ENCODE measurements around the gene FBRSL1.
A peak's percentile ranks its signal among the peaks of the same experiment; 100 is the strongest.

The FBRSL1 gene

DNA sequence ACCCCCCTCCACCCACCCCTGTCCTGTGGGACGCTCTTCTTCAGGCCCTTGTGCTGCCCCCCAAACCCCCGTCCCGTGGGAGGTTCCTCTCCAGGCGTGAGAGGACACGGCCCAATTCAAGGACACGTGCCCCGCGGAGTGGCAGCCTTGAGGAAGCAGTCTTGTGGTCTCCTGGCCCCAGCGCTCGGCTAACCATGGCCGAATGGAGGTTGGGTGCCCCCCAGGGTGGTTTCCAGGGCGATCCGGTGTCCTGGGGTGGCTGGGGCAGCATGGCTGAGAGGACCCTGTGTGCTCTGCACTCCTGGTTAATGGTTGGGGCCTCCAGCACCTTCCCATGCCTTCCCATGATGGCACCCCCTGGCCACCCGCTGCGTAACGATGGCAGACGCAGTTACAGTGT, 66.8 kb downstream of the FBRSL1 start:
- H3K4me3 ChIP-seq (ENCODE audit: low read depth, low read length) = no peak overlapping the region
- TF ChIP-seq, protein P1, sequence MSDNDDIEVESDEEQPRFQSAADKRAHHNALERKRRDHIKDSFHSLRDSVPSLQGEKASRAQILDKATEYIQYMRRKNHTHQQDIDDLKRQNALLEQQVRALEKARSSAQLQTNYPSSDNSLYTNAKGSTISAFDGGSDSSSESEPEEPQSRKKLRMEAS (IDR thresholded peaks at IDR 0.05; ENCODE audit: low read depth, low read length) = no peak
- TF ChIP-seq POLR2A (IDR thresholded peaks at IDR 0.05; ENCODE audit: extremely low read depth, insufficient read length) (no peak), MYC (IDR thresholded peaks at IDR 0.05; ENCODE audit: low read depth, low read length) (no peak)
- TF ChIP-seq, protein P2, sequence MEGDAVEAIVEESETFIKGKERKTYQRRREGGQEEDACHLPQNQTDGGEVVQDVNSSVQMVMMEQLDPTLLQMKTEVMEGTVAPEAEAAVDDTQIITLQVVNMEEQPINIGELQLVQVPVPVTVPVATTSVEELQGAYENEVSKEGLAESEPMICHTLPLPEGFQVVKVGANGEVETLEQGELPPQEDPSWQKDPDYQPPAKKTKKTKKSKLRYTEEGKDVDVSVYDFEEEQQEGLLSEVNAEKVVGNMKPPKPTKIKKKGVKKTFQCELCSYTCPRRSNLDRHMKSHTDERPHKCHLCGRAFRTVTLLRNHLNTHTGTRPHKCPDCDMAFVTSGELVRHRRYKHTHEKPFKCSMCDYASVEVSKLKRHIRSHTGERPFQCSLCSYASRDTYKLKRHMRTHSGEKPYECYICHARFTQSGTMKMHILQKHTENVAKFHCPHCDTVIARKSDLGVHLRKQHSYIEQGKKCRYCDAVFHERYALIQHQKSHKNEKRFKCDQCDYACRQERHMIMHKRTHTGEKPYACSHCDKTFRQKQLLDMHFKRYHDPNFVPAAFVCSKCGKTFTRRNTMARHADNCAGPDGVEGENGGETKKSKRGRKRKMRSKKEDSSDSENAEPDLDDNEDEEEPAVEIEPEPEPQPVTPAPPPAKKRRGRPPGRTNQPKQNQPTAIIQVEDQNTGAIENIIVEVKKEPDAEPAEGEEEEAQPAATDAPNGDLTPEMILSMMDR (IDR thresholded peaks at IDR 0.05; ENCODE audit: low read depth, low read length) = no peak
- no peak for DNase-seq (ENCODE audit: low read depth)

DNA sequence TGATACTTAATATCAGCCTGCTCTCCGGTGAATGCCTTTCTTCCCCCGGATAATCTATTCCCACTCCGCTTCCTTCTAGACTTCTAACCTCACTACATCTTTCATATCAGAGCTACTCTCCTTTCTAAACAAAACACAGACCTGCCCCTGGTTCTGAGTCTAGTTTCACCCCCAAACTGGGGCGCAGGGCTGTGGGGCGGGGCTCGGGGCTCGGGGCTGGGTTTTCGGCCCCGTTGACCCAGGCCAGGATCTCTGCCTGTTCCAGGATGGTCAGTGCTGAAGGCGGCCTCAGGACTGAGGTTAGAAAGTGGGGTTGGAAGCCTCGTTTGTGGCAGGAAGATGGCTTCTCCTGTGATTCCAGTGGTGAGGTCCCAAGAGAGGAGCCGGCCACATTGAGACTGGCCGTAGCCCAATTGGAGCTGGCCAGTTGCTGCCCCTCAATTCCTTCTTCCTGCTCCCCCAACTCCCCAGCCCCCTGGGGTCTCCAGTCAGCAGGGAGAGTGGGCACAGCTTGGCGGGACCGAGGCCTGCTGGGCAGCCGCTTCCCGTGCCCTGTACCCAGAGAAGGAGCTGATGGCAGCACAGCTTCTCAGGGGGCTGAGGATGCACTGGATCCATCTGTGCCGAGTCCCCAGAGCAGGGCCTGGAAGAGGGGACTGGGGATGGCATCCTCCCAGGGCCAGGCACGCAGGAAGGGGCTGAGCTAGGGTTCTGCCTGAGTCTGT, 67.5 kb downstream of the FBRSL1 start:
- no peak overlapping the region for H3K4me3 ChIP-seq (ENCODE audit: low read depth, low read length)
- no peak for DNase-seq (ENCODE audit: low read depth)
- no peak for TF ChIP-seq POLR2A (IDR thresholded peaks at IDR 0.05; ENCODE audit: extremely low read depth, insufficient read length)
- TF ChIP-seq, protein P2 (IDR thresholded peaks at IDR 0.05; ENCODE audit: low read depth, low read length) = no peak
- TF ChIP-seq, protein P1 (IDR thresholded peaks at IDR 0.05; ENCODE audit: low read depth, low read length) = no peak
- TF ChIP-seq MYC (IDR thresholded peaks at IDR 0.05; ENCODE audit: low read depth, low read length) = no peak

DNA sequence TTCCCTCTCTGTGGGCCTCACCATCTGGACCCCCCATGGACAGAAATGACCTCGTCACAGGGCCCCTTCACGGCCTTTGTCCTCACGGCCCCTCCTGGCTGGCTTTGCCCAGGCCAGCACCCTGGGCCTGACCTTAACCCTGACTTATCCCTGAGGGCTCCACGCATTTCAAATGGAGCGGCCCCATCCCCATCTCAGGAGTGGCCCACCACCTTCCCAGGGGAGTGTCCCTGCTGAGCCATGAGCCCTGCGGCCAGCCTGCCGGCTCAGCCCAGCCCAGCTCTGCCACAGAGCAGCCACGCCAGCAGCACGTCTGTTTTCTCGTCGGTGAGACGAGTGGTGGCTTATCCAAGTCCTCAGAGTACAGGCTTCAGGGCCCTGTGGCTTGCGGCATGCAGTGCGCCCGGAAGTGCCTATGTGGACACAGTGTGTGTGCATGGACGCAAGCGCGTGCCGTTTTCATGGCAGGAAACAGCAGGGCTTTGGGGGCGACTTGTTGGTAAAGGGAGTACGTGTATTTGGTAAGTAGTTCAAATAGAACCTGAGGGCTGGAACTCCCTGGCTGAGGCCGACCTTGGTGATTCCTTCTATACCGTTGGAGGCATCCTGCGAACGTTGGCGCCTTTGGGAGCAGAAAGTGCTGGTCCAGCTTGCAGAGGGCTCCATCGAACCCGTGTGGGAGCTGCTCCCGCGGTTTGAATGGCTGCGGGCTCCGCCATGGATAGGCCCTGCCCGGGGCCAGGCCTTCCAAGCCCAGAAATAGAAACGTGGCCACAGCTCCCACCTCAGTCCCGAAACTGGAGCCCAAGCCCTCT, 68.3 kb downstream of the FBRSL1 start:
- H3K4me3 ChIP-seq (ENCODE audit: low read depth, low read length) = peak overlapping the region; percentile 67
- peak; percentile 96 for TF ChIP-seq MYC (IDR thresholded peaks at IDR 0.05; ENCODE audit: low read depth, low read length)
- TF ChIP-seq POLR2A (IDR thresholded peaks at IDR 0.05; ENCODE audit: extremely low read depth, insufficient read length) = peak; percentile 15
- TF ChIP-seq, protein P1 (IDR thresholded peaks at IDR 0.05; ENCODE audit: low read depth, low read length) = peak; percentile 97
- TF ChIP-seq, protein P2 (IDR thresholded peaks at IDR 0.05; ENCODE audit: low read depth, low read length) = no peak
- DNase-seq (ENCODE audit: low read depth) = peak; percentile 99

DNA sequence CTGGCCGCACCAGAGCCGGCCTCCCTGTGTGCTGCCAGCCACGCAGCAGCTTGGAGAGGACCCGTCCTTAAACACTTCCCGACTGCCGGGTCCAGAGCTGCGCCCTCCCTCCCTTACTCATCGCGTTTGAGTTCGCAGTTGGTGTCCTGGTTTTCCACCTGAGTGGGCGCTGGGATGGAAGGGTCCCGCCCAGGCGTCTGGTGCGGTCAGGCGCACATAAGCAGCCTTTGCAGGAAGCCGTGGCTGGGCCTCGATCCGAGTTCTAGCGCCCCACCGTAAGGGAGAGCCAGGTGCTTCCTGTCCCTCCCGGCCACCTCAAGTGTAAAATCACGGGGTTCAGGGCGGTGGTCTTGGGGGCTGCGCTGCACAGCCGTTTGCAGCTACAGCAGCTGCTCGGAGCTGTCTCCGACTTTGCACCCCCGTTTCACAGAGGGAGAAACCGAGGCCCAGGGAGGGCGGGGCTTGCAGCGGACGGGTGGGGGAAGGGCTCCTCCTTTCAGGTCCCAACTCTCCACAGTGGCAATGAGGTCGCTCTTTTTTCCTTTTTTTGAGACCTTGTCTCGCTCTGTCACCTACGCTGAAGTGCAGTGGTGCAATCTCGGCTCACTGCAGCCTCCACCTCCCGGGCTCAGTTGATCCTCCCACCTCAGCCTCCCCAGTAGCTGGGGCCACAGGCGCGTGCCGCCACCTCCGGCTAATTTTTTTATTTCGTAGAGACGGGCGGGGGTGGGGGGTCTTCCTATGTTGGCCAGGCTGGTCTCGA, 69.1 kb downstream of the FBRSL1 start:
- TF ChIP-seq POLR2A (IDR thresholded peaks at IDR 0.05; ENCODE audit: extremely low read depth, insufficient read length) = no peak
- TF ChIP-seq MYC (IDR thresholded peaks at IDR 0.05; ENCODE audit: low read depth, low read length) = peak; percentile 14; the same call in 1 of the 2 replicates
- TF ChIP-seq, protein P1 (IDR thresholded peaks at IDR 0.05; ENCODE audit: low read depth, low read length) = peak; percentile 37; the same call in 1 of the 2 replicates
- DNase-seq (ENCODE audit: low read depth) = peak; percentile 82
- peak overlapping the region; percentile 67 for H3K4me3 ChIP-seq (ENCODE audit: low read depth, low read length)

DNA sequence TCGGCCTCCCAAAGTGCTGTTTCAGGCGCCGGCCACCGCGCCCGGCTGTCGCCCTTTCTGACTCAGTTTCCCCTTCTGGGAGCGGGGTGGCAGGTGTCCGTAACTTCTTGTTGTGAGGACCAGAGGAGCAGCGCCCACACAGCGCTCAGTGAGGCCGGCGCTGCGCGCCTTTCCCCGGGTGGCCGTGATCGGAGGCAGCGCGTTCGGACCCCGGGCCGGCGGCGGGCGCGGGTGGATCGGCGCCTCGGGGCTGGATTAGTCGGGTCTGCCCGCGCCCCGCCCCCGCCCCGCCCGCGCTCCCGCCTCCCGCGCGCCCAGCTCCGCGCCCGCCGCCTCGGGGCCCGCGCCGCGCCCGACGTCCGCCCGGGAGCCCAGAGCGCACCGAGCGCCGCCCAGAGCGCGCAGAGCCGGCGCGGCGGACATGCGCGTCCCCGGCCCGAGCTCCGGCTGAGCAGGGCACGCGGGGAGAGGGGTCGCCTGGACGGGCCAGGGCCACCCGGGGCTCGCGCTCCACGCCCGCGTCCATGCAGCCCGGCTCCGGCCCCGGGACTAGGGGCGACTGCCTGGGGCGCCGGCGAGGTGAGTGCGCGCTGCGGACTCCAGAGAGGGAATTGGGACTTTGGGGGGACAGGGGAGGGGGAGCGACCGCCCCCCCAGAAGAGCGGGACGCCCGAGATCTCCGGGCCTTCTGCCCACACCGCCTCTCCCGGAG, 69.9 kb downstream of the FBRSL1 start:
- peak; percentile 87 for DNase-seq (ENCODE audit: low read depth)
- TF ChIP-seq, protein P1 (IDR thresholded peaks at IDR 0.05; ENCODE audit: low read depth, low read length) = no peak
- peak; percentile 3; the same call in 1 of the 2 replicates for TF ChIP-seq MYC (IDR thresholded peaks at IDR 0.05; ENCODE audit: low read depth, low read length)
- peak; percentile 71 for TF ChIP-seq POLR2A (IDR thresholded peaks at IDR 0.05; ENCODE audit: extremely low read depth, insufficient read length)
- TF ChIP-seq, protein P2 (IDR thresholded peaks at IDR 0.05; ENCODE audit: low read depth, low read length) = no peak
- peak overlapping the region; percentile 95 for H3K4me3 ChIP-seq (ENCODE audit: low read depth, low read length)
